ENCODE data around the gene KCNAB1.
A peak's percentile ranks its signal among the peaks of the same experiment; 100 is the strongest.
"Not testable (repeated sequence)": the region's sequence is repeated elsewhere in the genome, so short reads cannot be mapped to it uniquely, and the experiment has no call there.

Gene KCNAB1

GRCh38 chr3:156551746-156552145, 431.4 kb downstream of the KCNAB1 start:
- DNase-seq = no peak

GRCh38 chr3:156552973-156553372, 432.6 kb downstream of the KCNAB1 start:
- no peak for DNase-seq

GRCh38 chr3:156553705-156554356, 433.5 kb downstream of the KCNAB1 start:
- DNase-seq = no peak

GRCh38 chr3:156554515-156554841, 434.1 kb downstream of the KCNAB1 start:
- DNase-seq = no peak

- peak; percentile 99 for DNase-seq
Measured at GRCh38 chr3:156554842-156555687, 434.7 kb downstream of the KCNAB1 start, which contains the start of gene SSR3. Gene SSR3, minus strand, starts transcription at chr3:156555117. Its CDS starts 28 bp downstream, at chr3:156555089.

- no peak for DNase-seq
Measured at GRCh38 chr3:156558389-156558788, 438.0 kb downstream of the KCNAB1 start.

GRCh38 chr3:156559321-156559720, 438.9 kb downstream of the KCNAB1 start:
- no peak for DNase-seq

GRCh38 chr3:156561533-156561932, 441.2 kb downstream of the KCNAB1 start:
- DNase-seq = no peak

- DNase-seq = not testable (repeated sequence)
Measured at GRCh38 chr3:156562486-156562885, 442.1 kb downstream of the KCNAB1 start.

- no peak for DNase-seq
Measured at GRCh38 chr3:156563900-156564682, 443.7 kb downstream of the KCNAB1 start.

- not testable (repeated sequence) for DNase-seq
Measured at GRCh38 chr3:156569016-156569415, 448.6 kb downstream of the KCNAB1 start.

GRCh38 chr3:156569881-156570280, 449.5 kb downstream of the KCNAB1 start:
- DNase-seq = not testable (repeated sequence)

GRCh38 chr3:156575641-156576040, 455.3 kb downstream of the KCNAB1 start:
- DNase-seq = no peak

- DNase-seq = no peak
Measured at GRCh38 chr3:156576051-156576450, 455.7 kb downstream of the KCNAB1 start.

- no peak for DNase-seq
Measured at GRCh38 chr3:156576651-156577348, 456.4 kb downstream of the KCNAB1 start.

- no peak for DNase-seq
Measured at GRCh38 chr3:156577736-156578135, 457.4 kb downstream of the KCNAB1 start.

- no peak for DNase-seq
Measured at GRCh38 chr3:156579427-156579851, 459.1 kb downstream of the KCNAB1 start.

GRCh38 chr3:156581033-156581432, 460.7 kb downstream of the KCNAB1 start:
- no peak for DNase-seq

- DNase-seq = no peak
Measured at GRCh38 chr3:156581954-156582353, 461.6 kb downstream of the KCNAB1 start.

- no peak for DNase-seq
Measured at GRCh38 chr3:156582532-156583183, 462.3 kb downstream of the KCNAB1 start.

GRCh38 chr3:156583469-156583868, 463.1 kb downstream of the KCNAB1 start:
- no peak for DNase-seq
